Sigmoid colon (tissue), 7 donors: ENCODE measurements around the gene CYB5A. TPM values are rescaled to one million over a fixed set of nuclear protein-coding genes. Genes with fewer than 3 reads are reported as not detected.

Source experiments
- DNase-seq: peaks from one replicate; pipeline ENCODE4 v3.0.0-alpha.2; 2019
- H3K27ac ChIP-seq, 4 donors: fragments of 200-600 bp; sonication (generic); one replicate each; pipeline ENCODE4 v1.5.1; 2016 to 2019; ENCODE audit warnings: mild to moderate bottlenecking in 1 of 4
- H3K27me3 ChIP-seq, 3 donors: fragments of 200-600 bp; sonication (generic); one replicate each; pipeline ENCODE4 v1.5.1; 2019; ENCODE audit warnings: mild to moderate bottlenecking in 1 of 3
- H3K36me3 ChIP-seq, 4 donors: fragments of 200-600 bp; sonication (generic); one replicate each; pipeline ENCODE4 v1.5.1; 2016 to 2019
- H3K4me1 ChIP-seq, 4 donors: fragments of 200-600 bp; sonication (generic); one replicate each; pipeline ENCODE4 v1.5.1; 2017 to 2019
- H3K4me3 ChIP-seq, 4 donors: fragments of 200-600 bp; sonication (generic); one replicate each; pipeline ENCODE4 v1.5.1; 2017 to 2019; ENCODE audit warnings: mild to moderate bottlenecking in 2 of 4, moderate library complexity in 1 of 4
- H3K9me3 ChIP-seq, 4 donors: fragments of 200-600 bp in 3 of 4; sonication (generic) in 3 of 4; one replicate each; pipeline versions ENCODE4 v1.5.1 to v1.6.1; 2013 to 2019
- CTCF ChIP-seq, 4 experiments: fragments of 450-650 bp in 3 of 4; fragments of 200-600 bp in 1 of 4; IDR thresholded peaks; one replicate each; pipeline ENCODE4 v1.5.1; 2016 to 2019; ENCODE audit warnings: antibody characterized with exemption in 4 of 4, mild to moderate bottlenecking in 3 of 4, moderate library complexity in 2 of 4
- EP300 ChIP-seq, 4 donors: sonication (generic); formaldehyde crosslinking; IDR thresholded peaks; one replicate each; pipeline ENCODE4 v1.6.1; 2017; ENCODE audit warnings: antibody characterized with exemption in 4 of 4
- POLR2A ChIP-seq, 2 donors: fragments of 450-650 bp; IDR thresholded peaks; one replicate each; pipeline ENCODE4 v1.6.1; 2016; ENCODE audit warnings: antibody characterized with exemption in 2 of 2, mild to moderate bottlenecking in 2 of 2, moderate library complexity in 2 of 2
- POLR2AphosphoS5 ChIP-seq, 4 donors: sonication (generic); formaldehyde crosslinking; IDR thresholded peaks; one replicate each; pipeline ENCODE4 v1.6.1; 2017; ENCODE audit warnings: antibody characterized with exemption in 4 of 4
- whole genome bisulfite sequencing, 2 donors: extraction: QIAGEN DNeasy Blood & Tissue Kit; methylation state at CpG; one replicate each; pipeline ENCODE4 v1.1.7; 2013; 5-methylcytosine and 5-hydroxymethylcytosine counted together
- intact Hi-C: fragments of 100-400 bp; cut with DNase I; formaldehyde crosslinking; loops from one replicate; pipeline ENCODE4 v1.15.1; 2023
- polyA plus RNA-seq, 3 donors: library from polyadenylated mRNA; stranded (reverse); fragments of 200-250 nt; gene quantifications; one replicate each; pipeline ENCODE4 v1.2.3, GENCODE V29; 2013
- total RNA-seq, 4 donors: library from RNA; depleted of rRNA; stranded (reverse); fragments of >200 nt; gene quantifications; one replicate each; pipeline ENCODE4 v1.1.0, GENCODE V29; 2016
- donor health status: healthy with polysubstance abuse.
- donor health status: Bipolar disorder and iron deficiency.
- donor health status: healthy.

Gene CYB5A
- total and polyA plus RNA-seq, 7 donors, result 137 to 533 (median 164) TPM

GRCh38 chr18:74281011-74281979 lies 10.5 kb downstream of the CYB5A start:
- peak overlapping the region; percentile 65 to 88 (median 84) for H3K27ac ChIP-seq
- intact Hi-C loops, result no loop called here

GRCh38 chr18:74278983-74279382 lies 12.8 kb downstream of the CYB5A start:
- H3K27ac ChIP-seq, result peak overlapping the region in 1 of 4 donors; percentile 26
- TF ChIP-seq CTCF (IDR thresholded peaks at IDR 0.05), result no peak
- TF ChIP-seq POLR2A (IDR thresholded peaks at IDR 0.05), result no peak
- no peak for TF ChIP-seq POLR2AphosphoS5 (IDR thresholded peaks at IDR 0.05)
- no peak for TF ChIP-seq EP300 (IDR thresholded peaks at IDR 0.05)
- H3K4me1 ChIP-seq, result peaks cover 0 to 84% (median 65%) of the 10 kb centered on the region in 4 donors
- WGBS, 2 donors, result 95 to 98% methylated on average over 7 of the region's 7 CpGs
- peaks cover 0 to 3% (median 0%) of the 10 kb centered on the region in 4 donors for H3K36me3 ChIP-seq
- intact Hi-C loops, result no loop called here
- H3K4me3 ChIP-seq, result no peak overlapping the region
- no peaks in the 10 kb centered on the region for H3K9me3 ChIP-seq
- DNase-seq, result no peak
- H3K27me3 ChIP-seq, result no peaks in the 10 kb centered on the region

More at GRCh38 chr18:74281011-74281979, 10.5 kb downstream of the CYB5A start:
- WGBS, 2 donors, result 49 to 69% methylated on average over 4 of the region's 4 CpGs
- H3K9me3 ChIP-seq, result no peaks in the 10 kb centered on the region
- no peak for DNase-seq
- H3K4me1 ChIP-seq, result peaks cover 0 to 85% (median 74%) of the 10 kb centered on the region in 4 donors
- TF ChIP-seq POLR2AphosphoS5 (IDR thresholded peaks at IDR 0.05), result no peak
- no peak for TF ChIP-seq CTCF (IDR thresholded peaks at IDR 0.05)
- TF ChIP-seq EP300 (IDR thresholded peaks at IDR 0.05), result no peak
- TF ChIP-seq POLR2A (IDR thresholded peaks at IDR 0.05), result no peak
- H3K4me3 ChIP-seq, result no peak overlapping the region
- H3K27me3 ChIP-seq, result no peaks in the 10 kb centered on the region
- H3K36me3 ChIP-seq, result peaks cover 0 to 3% (median 0%) of the 10 kb centered on the region in 4 donors

DNA sequence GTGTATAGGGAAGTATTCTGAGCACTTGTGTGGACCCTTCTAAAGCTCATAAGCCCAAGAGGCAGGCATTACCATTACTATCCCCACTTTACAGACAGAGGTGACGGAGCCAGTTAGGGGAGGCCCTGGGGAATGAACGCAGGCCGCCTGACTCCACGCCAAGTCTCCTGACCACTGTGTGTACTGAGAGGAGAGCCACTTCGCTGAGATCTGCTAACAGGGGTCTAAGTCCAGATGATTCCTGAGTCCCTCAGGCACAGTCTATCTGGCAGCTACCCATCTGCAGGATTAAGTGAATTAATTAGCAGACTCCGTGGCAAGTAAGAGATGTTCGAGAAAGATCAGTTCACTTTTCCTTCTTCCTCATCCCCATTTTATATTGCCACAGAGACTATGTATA lies 13.7 kb downstream of the CYB5A start:
- WGBS, 2 donors, result 81 to 89% methylated on average over 7 of the region's 7 CpGs
- H3K27ac ChIP-seq, result peak overlapping the region in 1 of 4 donors; percentile 9
- H3K36me3 ChIP-seq, result peaks cover 0 to 3% (median 0%) of the 10 kb centered on the region in 4 donors
- no peak for DNase-seq
- intact Hi-C loops, result no loop called here
- no peaks in the 10 kb centered on the region for H3K27me3 ChIP-seq
- H3K4me3 ChIP-seq, result no peak overlapping the region
- no peak for TF ChIP-seq CTCF (IDR thresholded peaks at IDR 0.05)
- TF ChIP-seq EP300 (IDR thresholded peaks at IDR 0.05), result no peak
- no peak for TF ChIP-seq POLR2AphosphoS5 (IDR thresholded peaks at IDR 0.05)
- no peak for TF ChIP-seq POLR2A (IDR thresholded peaks at IDR 0.05)
- H3K9me3 ChIP-seq, result no peaks in the 10 kb centered on the region
- peaks cover 0 to 84% (median 64%) of the 10 kb centered on the region in 4 donors for H3K4me1 ChIP-seq

DNA sequence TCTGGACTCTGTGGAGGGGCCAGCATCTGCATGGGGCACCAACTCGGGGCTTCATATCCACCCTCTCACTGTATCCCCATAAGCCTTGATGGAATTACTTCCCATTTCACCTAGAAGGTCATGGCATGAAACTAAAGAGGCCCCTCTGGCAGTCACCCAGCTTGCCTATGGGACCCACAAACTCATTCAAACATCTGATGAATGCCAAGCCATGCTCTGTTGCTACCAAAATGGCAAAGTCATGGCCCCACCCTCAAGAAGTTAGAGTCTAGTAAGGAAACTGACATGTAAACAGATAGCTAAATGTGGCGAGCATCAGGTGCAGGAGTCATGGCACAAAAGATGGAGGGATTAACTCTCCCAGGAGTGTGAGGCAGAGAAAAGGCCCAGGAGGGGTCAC lies 14.5 kb downstream of the CYB5A start:
- no peak overlapping the region for H3K4me3 ChIP-seq
- H3K9me3 ChIP-seq, result no peaks in the 10 kb centered on the region
- peak overlapping the region in 1 of 4 donors; percentile 9 for H3K27ac ChIP-seq
- no peaks in the 10 kb centered on the region for H3K27me3 ChIP-seq
- intact Hi-C loops, result no loop called here
- WGBS, 2 donors, result 89 to 93% methylated on average over 2 of the region's 2 CpGs
- H3K4me1 ChIP-seq, result peaks cover 0 to 84% (median 59%) of the 10 kb centered on the region in 4 donors
- DNase-seq, result no peak
- H3K36me3 ChIP-seq, result peaks cover 0 to 3% (median 0%) of the 10 kb centered on the region in 4 donors
- TF ChIP-seq CTCF (IDR thresholded peaks at IDR 0.05), result no peak
- no peak for TF ChIP-seq POLR2A (IDR thresholded peaks at IDR 0.05)
